Activated B cell treated with CpG ODN at 0.5 μM for 24 hours (primary cell): ENCODE measurements around the gene FOCAD. TPM values are rescaled to one million over a fixed set of nuclear protein-coding genes. Genes with fewer than 3 reads are reported as not detected.
"Not testable (repeated sequence)": the region's sequence is repeated elsewhere in the genome, so short reads cannot be mapped to it uniquely, and the experiment has no call there.

Source experiments
- ATAC-seq: fragments of 200-7000 bp; cut with Tn5 transposase; one replicate; pipeline ENCODE4 v1.10.0; 2021; ENCODE audit warnings: low read depth, mild to moderate bottlenecking, moderate library complexity
- CTCF ChIA-PET: fragments of 350-600 bp; sonication (Branson Sonifier 250); formaldehyde crosslinking; loops from one replicate; lab custom pipeline; 2021; ENCODE audit warnings: antibody characterized with exemption; lab: Charles Lee
- POLR2A ChIA-PET: fragments of 350-600 bp; sonication (Branson Sonifier 250); formaldehyde crosslinking; loops from one replicate; lab custom pipeline; 2021; ENCODE audit warnings: antibody characterized with exemption; lab: Charles Lee
- DNase-seq: peaks from one replicate; pipeline ENCODE4 v3.0.0; 2022
- H3K27ac Mint-ChIP-seq: one replicate; pipeline ENCODE4 v1.8.0; 2020; ENCODE audit warnings: mixed read lengths
- H3K27me3 Mint-ChIP-seq: one replicate; pipeline ENCODE4 v1.8.0; 2021; ENCODE audit warnings: mixed read lengths
- H3K36me3 Mint-ChIP-seq: one replicate; pipeline ENCODE4 v1.8.0; 2021; ENCODE audit warnings: low read depth, mixed read lengths
- H3K4me1 Mint-ChIP-seq: one replicate; pipeline ENCODE4 v1.8.0; 2021; ENCODE audit warnings: mixed read lengths
- H3K4me3 Mint-ChIP-seq: one replicate; pipeline ENCODE4 v1.8.0; 2020; ENCODE audit warnings: mild to moderate bottlenecking, mixed read lengths
- H3K9me3 Mint-ChIP-seq: one replicate; pipeline ENCODE4 v1.8.0; 2020; ENCODE audit warnings: mixed read lengths
- intact Hi-C: fragments of 100-400 bp; cut with micrococcal nuclease; formaldehyde crosslinking; loops from one replicate; pipeline ENCODE4 v1.15.1; 2024
- total RNA-seq: library from RNA; stranded (reverse); gene quantifications from 2 replicates; pipeline ENCODE4 v1.2.3, GENCODE V29; 2022
- TF ChIP-seq, protein P1 (sequence below): fragments of 200-600 bp; IDR thresholded peaks from one replicate; pipeline ENCODE4 v1.8.0; 2022; ENCODE audit warnings: antibody characterized with exemption, mild to moderate bottlenecking

FOCAD gene
- total RNA-seq, 1 donor from 2014 or later = 11.7 TPM

DNA sequence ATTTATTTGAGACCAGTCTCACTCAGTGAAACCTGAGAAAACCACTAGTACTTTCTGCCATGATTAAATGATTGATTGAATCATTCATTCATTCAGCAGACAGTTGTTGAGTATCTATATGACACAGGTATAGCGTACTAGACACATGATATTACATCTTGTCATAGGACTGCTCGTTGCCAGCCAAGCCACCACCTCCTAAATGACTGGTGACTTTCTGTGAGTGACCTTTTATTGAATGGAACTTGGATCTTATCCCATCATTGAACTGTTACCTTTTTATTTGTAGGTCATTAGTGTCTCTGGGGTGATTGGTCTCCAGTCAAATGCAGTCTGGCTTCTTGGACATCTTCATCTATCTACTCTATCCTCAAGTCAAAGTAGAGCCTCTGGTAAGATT is 266.6 kb downstream of the FOCAD start:
- no peak overlapping the region for H3K4me3 Mint-ChIP-seq
- POLR2A ChIA-PET = no interaction called here

DNA sequence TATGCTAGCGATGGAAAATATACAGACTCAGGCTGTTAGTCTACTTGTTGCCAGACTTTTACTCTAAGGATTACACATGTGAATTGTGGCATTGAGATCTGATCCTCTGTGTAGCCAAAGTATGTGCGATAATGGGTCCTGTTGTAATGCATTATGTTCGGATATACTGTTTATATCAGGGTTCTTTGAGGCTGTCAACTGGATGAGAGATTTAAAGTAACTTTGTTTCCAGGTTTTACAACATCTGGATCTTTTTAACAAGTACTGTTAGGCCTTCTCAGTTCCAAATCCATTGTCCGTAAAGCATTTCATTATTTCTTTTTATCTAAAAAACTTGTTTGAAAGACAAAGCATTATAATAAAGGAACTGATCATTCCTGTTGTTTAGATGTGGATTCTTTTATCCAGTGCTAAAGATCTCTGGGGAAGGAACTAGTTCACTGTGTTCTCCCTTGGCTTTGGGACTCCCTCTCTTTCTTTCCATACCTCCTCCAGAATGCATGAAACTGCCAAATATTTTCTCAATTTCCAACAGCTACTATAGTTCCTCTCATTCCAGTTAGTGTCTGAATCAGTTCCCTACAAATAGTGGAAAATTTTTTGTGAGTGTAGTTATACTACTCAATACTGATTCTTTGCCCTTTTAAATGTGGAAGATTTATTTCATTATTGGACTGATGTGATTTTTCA is 278.6 kb downstream of the FOCAD start:
- Mint-ChIP-seq H3K4me1 (no peaks in the 10 kb centered on the region), H3K27me3 (no peaks in the 10 kb centered on the region), H3K36me3 (peaks cover 9% of the 10 kb centered on the region), H3K27ac (no peak overlapping the region), H3K4me3 (no peak overlapping the region), H3K9me3 (peaks cover 3% of the 10 kb centered on the region)
- TF ChIP-seq, protein P1, sequence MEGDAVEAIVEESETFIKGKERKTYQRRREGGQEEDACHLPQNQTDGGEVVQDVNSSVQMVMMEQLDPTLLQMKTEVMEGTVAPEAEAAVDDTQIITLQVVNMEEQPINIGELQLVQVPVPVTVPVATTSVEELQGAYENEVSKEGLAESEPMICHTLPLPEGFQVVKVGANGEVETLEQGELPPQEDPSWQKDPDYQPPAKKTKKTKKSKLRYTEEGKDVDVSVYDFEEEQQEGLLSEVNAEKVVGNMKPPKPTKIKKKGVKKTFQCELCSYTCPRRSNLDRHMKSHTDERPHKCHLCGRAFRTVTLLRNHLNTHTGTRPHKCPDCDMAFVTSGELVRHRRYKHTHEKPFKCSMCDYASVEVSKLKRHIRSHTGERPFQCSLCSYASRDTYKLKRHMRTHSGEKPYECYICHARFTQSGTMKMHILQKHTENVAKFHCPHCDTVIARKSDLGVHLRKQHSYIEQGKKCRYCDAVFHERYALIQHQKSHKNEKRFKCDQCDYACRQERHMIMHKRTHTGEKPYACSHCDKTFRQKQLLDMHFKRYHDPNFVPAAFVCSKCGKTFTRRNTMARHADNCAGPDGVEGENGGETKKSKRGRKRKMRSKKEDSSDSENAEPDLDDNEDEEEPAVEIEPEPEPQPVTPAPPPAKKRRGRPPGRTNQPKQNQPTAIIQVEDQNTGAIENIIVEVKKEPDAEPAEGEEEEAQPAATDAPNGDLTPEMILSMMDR = no peak
- no peak for DNase-seq
- intact Hi-C loops = no loop called here
- ATAC-seq = no peak
- ChIA-PET POLR2A (no interaction called here), CTCF (no interaction called here)

More for the DNA sequence above, 266.6 kb downstream of the FOCAD start:
- Mint-ChIP-seq H3K27ac (no peak overlapping the region), H3K4me1 (peaks cover 2% of the 10 kb centered on the region), H3K27me3 (no peaks in the 10 kb centered on the region), H3K9me3 (no peaks in the 10 kb centered on the region), H3K36me3 (peaks cover 30% of the 10 kb centered on the region)
- CTCF ChIA-PET = interaction anchor here (2.5 kb wide), 1 partner anchor 9 kb away, joined by 8 read pairs; no protein-coding TSS in a partner anchor
- ATAC-seq (no peak), DNase-seq (no peak)
- intact Hi-C loops = no loop called here
- TF ChIP-seq, protein P1 = no peak

DNA sequence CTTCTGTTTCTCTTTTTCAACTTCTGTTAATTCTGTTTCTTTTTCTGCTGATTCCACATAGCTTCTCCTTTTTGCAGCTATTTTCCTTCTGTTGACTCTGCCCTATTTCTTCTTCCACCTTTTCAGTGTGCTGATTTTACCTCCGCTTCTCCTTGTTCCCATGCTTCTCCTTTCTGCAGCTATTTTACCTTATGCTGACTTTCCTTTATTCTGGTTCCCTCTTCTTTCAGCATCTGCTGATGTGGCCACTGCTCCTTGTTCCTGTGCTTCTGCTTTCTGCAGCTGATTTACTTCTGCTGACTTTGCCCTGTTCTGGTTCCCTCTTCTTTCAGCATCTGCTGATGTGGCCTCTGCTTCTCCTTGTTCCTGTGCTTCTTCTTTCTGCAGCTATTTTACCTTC is 288.6 kb downstream of the FOCAD start:
- Mint-ChIP-seq H3K9me3 (peaks cover 11% of the 10 kb centered on the region), H3K27ac (no peak overlapping the region), H3K4me1 (peaks cover 10% of the 10 kb centered on the region), H3K36me3 (peaks cover 26% of the 10 kb centered on the region), H3K4me3 (no peak overlapping the region), H3K27me3 (no peaks in the 10 kb centered on the region)
- ChIA-PET POLR2A (no interaction called here), CTCF (no interaction called here)
- TF ChIP-seq, protein P1 = no peak
- ATAC-seq (no peak), DNase-seq (no peak)
- intact Hi-C loops = no loop called here

DNA sequence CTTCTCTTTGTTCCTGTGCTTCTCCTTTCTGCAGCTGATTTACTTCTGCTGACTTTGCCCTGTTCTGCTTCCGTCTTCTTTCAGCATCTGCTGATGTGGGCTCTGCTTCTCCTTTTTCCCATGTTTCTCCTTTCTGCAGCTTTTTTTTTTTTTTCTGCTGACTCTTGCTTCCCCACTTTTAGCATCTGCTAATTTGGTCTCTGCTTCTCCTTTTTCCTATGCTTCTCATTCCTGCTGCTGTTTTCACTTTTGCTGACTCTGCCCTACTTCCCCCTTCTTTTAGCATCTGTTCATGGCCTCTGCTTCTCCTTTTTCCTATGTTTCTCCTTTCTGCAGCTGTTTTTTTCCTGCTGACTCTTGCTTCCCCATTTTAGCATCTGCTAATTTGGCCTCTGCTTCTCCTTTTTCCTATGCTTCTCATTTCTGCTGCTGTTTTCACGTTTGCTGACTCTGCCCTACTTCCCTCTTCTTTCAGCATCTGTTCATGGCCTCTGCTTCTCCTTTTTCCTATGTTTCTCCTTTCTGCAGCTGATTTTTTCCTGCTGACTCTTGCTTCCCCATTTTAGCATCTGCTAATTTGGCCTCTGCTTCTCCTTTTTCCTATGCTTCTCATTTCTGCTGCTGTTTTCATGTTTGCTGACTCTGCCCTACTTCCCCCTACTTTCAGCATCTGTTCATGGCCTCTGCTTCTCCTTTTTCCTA is 289.3 kb downstream of the FOCAD start:
- H3K27ac Mint-ChIP-seq, intact Hi-C loops, H3K27me3 Mint-ChIP-seq, CTCF ChIA-PET, ATAC-seq, POLR2A ChIA-PET, H3K4me3 Mint-ChIP-seq, DNase-seq: not testable (repeated sequence)
- Mint-ChIP-seq H3K4me1 (peaks cover 10% of the 10 kb centered on the region), H3K9me3 (peaks cover 11% of the 10 kb centered on the region), H3K36me3 (peaks cover 31% of the 10 kb centered on the region)

DNA sequence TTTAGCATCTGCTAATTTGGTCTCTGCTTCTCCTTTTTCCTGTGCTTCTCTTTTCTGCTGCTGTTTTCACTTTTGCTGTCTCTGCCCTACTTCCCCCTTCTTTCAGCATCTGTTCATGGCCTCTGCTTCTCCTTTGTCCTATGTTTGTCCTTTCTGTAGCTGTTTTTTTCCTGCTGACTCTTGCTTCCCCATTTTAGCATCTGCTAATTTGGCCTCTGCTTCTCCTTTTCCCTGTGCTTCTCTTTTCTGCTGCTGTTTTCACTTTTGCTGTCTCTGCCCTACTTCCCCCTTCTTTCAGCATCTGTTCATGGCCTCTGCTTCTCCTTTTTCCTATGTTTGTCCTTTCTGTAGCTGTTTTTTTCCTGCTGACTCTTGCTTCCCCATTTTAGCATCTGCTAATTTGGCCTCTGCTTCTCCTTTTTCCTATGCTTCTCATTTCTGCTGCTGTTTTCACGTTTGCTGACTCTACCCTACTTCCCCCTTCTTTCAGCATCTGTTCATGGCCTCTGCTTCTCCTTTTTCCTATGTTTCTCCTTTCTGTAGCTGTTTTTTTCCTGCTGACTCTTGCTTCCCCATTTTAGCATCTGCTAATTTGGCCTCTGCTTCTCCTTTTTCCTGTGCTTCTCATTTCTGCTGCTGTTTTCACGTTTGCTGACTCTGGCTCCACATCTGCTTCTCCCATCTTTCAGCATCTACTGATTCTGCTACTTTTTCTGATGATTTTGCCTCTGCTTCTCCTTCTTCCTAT is 290.3 kb downstream of the FOCAD start:
- H3K27ac Mint-ChIP-seq, DNase-seq, POLR2A ChIA-PET, H3K4me3 Mint-ChIP-seq, H3K27me3 Mint-ChIP-seq, CTCF ChIA-PET, ATAC-seq, intact Hi-C loops: not testable (repeated sequence)
- Mint-ChIP-seq H3K36me3 (peaks cover 33% of the 10 kb centered on the region), H3K9me3 (peaks cover 11% of the 10 kb centered on the region), H3K4me1 (peaks cover 10% of the 10 kb centered on the region)

DNA sequence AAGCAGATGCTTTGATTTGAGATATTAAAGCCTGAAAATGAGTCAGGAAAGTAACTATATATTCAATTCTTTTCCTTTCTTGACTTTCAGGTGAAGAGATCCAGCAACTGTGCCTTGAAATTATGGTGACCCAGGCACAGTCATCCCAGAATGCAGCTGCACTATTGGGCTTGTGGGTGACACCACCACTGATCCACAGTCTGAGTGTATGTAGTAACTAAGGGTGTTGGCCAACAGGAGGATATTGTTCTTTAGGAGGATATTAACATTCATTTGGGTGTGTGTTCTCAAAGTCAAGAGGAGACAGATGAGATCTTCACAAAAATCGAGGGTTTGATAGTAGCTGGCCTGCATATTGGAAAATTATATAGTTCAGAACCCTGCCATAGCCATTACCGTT is 294.2 kb downstream of the FOCAD start:
- Mint-ChIP-seq H3K27me3 (no peaks in the 10 kb centered on the region), H3K27ac (no peak overlapping the region), H3K4me1 (peaks cover 14% of the 10 kb centered on the region), H3K4me3 (no peak overlapping the region), H3K36me3 (peaks cover 24% of the 10 kb centered on the region), H3K9me3 (peaks cover 5% of the 10 kb centered on the region)
- CTCF ChIA-PET = no interaction called here
- intact Hi-C loops = no loop called here
- TF ChIP-seq, protein P1 = no peak
- POLR2A ChIA-PET = no interaction called here
- no peak for DNase-seq
- ATAC-seq = no peak
